Measurements from ENCODE around the gene BACE2. TPM values are rescaled to one million over a fixed set of nuclear protein-coding genes. Genes with fewer than 3 reads are reported as not detected.

BACE2 gene
- total RNA-seq, 1 donor from 2014 or later, result 20.8 TPM

- no peak for TF ChIP-seq CTCF (IDR thresholded peaks at IDR 0.05)
- H3K4me3 ChIP-seq, result no peak overlapping the region
- no peak for ATAC-seq
- H3K27ac ChIP-seq, result no peak overlapping the region
- no peaks in the 10 kb centered on the region for H3K4me1 ChIP-seq
- H3K36me3 ChIP-seq, result no peaks in the 10 kb centered on the region
- H3K27me3 ChIP-seq (ENCODE audit: low read depth), result no peaks in the 10 kb centered on the region
- intact Hi-C loops (cut with DNase I), result no loop called here
- DNase-seq, result no peak
- no peaks in the 10 kb centered on the region for H3K9me3 ChIP-seq
These were observed 31.6 kb downstream of the BACE2 start for GRCh38 chr21:41199588-41199987.

GRCh38 chr21:41201385-41201784 lies 33.4 kb downstream of the BACE2 start:
- DNase-seq, result no peak
- Histone ChIP-seq H3K9me3 (no peaks in the 10 kb centered on the region), H3K27me3 (ENCODE audit: low read depth) (no peaks in the 10 kb centered on the region), H3K36me3 (no peaks in the 10 kb centered on the region), H3K27ac (no peak overlapping the region), H3K4me3 (no peak overlapping the region), H3K4me1 (no peaks in the 10 kb centered on the region)
- no peak for ATAC-seq
- intact Hi-C loops (cut with DNase I), result no loop called here
- no peak for TF ChIP-seq CTCF (IDR thresholded peaks at IDR 0.05)

GRCh38 chr21:41204736-41205135 lies 36.8 kb downstream of the BACE2 start:
- ATAC-seq, result no peak
- no peak for DNase-seq
- Histone ChIP-seq H3K4me1 (no peaks in the 10 kb centered on the region), H3K27ac (no peak overlapping the region), H3K36me3 (no peaks in the 10 kb centered on the region), H3K9me3 (no peaks in the 10 kb centered on the region), H3K27me3 (ENCODE audit: low read depth) (no peaks in the 10 kb centered on the region), H3K4me3 (no peak overlapping the region)
- no peak for TF ChIP-seq CTCF (IDR thresholded peaks at IDR 0.05)
- intact Hi-C loops (cut with DNase I), result no loop called here

- DNase-seq, result no peak
- no peak overlapping the region for H3K4me3 ChIP-seq
- no peaks in the 10 kb centered on the region for H3K4me1 ChIP-seq
- H3K27ac ChIP-seq, result no peak overlapping the region
- H3K36me3 ChIP-seq, result no peaks in the 10 kb centered on the region
- intact Hi-C loops (cut with DNase I), result no loop called here
- no peaks in the 10 kb centered on the region for H3K27me3 ChIP-seq (ENCODE audit: low read depth)
- no peaks in the 10 kb centered on the region for H3K9me3 ChIP-seq
- peak; percentile 52 to 69 for ATAC-seq
- no peak for TF ChIP-seq CTCF (IDR thresholded peaks at IDR 0.05)
These were observed 39.7 kb downstream of the BACE2 start for GRCh38 chr21:41207401-41208375.

GRCh38 chr21:41208376-41208763 lies 40.4 kb downstream of the BACE2 start:
- intact Hi-C loops (cut with DNase I), result no loop called here
- H3K9me3 ChIP-seq, result no peaks in the 10 kb centered on the region
- no peaks in the 10 kb centered on the region for H3K4me1 ChIP-seq
- no peak for ATAC-seq
- DNase-seq, result no peak
- H3K36me3 ChIP-seq, result no peaks in the 10 kb centered on the region
- no peaks in the 10 kb centered on the region for H3K27me3 ChIP-seq (ENCODE audit: low read depth)
- no peak for TF ChIP-seq CTCF (IDR thresholded peaks at IDR 0.05)
- H3K4me3 ChIP-seq, result no peak overlapping the region
- H3K27ac ChIP-seq, result no peak overlapping the region
